Measurements from ENCODE around the gene ANAPC2.
A peak's percentile ranks its signal among the peaks of the same experiment; 100 is the strongest.

Gene ANAPC2, protein sequence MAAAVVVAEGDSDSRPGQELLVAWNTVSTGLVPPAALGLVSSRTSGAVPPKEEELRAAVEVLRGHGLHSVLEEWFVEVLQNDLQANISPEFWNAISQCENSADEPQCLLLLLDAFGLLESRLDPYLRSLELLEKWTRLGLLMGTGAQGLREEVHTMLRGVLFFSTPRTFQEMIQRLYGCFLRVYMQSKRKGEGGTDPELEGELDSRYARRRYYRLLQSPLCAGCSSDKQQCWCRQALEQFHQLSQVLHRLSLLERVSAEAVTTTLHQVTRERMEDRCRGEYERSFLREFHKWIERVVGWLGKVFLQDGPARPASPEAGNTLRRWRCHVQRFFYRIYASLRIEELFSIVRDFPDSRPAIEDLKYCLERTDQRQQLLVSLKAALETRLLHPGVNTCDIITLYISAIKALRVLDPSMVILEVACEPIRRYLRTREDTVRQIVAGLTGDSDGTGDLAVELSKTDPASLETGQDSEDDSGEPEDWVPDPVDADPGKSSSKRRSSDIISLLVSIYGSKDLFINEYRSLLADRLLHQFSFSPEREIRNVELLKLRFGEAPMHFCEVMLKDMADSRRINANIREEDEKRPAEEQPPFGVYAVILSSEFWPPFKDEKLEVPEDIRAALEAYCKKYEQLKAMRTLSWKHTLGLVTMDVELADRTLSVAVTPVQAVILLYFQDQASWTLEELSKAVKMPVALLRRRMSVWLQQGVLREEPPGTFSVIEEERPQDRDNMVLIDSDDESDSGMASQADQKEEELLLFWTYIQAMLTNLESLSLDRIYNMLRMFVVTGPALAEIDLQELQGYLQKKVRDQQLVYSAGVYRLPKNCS

GRCh38 chr9:137188490-137189296, at the start of gene ANAPC2, which contains the start of gene SSNA1:
Gene ANAPC2, minus strand, starts transcription at chr9:137188560. Its CDS starts 28 bp downstream, at chr9:137188532.
Gene SSNA1, plus strand, starts transcription at chr9:137188676. Its CDS starts 51 bp downstream, at chr9:137188727.
- peak; percentile 85 for DNase-seq

DNA sequence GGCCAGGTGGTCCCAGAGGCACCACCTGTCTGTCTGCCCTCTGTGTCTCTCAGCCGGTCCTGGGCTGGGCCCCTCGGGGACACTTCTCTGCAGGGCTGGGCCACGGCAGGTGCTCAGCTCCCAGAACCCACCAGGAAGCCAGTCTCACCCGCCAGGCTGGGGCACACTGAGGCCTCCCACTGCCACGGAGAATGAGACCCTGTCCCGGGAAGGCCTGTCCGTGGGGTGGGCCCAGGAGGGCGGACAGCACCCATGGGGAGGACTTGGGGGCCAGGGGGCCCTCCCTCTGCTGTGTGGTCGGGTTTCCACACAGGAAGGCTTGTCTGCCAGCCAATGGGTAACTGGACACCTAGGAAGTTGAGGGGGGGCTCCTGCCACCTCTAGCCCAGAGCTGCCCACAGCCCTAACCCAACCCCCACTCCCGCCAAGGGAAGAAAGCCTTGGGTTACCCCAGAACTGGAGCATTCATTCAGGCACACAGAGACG, 48.6 kb upstream of the ANAPC2 start:
- no peak for DNase-seq

- peak; percentile 64 for DNase-seq
Observed at GRCh38 chr9:137236238-137236935, 48.0 kb upstream of the ANAPC2 start.

DNA sequence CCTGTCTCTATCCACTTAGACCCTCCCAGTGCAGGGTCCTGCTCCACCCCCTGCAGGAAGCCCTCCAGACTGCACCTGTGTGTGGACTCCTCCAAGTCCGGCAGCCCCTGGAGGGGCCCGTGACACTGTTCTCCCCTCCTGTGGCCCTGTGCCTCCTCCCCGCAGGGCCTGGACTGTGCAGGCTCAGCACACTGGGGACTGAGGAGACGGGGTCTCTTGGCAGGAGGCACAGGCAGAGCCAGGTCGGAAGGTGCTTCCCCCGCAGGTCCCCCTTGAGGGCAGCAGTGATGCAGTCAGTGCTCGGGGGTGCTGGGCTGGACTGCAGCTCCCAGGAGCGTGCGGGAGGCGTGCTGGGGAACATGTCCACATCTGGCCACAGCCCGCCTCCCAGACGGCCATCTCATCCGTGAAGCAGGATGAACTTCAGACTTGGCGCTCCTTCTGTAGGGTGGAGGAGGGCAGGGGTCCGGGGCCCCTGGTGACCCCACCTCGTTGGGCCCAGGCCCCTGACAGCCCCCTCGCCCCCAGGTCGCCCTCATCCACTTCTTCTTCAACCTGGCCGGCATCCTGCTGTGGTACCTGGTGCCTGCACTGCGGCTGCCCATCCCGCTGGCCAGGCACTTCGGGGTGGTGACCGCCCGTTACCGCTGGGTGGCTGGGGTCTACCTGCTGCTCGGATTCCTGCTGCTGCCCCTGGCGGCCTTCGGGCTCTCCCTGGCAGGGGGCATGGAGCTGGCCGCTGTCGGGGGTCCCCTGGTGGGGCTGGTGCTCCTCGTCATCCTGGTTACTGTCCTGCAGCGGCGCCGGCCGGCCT, 47.3 kb upstream of the ANAPC2 start:
- DNase-seq, result no peak

- no peak for DNase-seq
Observed at GRCh38 chr9:137234758-137235423, 46.5 kb upstream of the ANAPC2 start.

GRCh38 chr9:137234055-137234697, 45.8 kb upstream of the ANAPC2 start:
- DNase-seq, result no peak

- no peak for DNase-seq
Observed at GRCh38 chr9:137233143-137233980, 45.0 kb upstream of the ANAPC2 start.

DNA sequence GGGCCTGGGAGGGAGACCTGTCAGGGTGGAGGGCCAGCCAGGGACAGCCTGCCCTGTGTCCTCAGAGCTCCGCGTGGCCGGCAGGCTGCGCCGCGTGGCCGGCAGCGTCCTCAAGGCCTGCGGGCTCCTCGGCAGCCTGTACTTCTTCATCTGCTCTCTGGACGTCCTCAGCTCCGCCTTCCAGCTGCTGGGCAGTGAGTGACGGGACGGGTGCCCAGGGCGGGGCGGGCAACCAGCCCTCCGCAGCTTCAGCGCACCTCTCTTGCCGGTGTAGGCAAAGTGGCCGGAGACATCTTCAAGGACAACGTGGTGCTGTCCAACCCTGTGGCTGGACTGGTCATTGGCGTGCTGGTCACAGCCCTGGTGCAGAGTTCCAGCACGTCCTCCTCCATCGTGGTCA, 44.1 kb upstream of the ANAPC2 start:
- DNase-seq, result no peak

GRCh38 chr9:137232101-137232500, 43.7 kb upstream of the ANAPC2 start:
- DNase-seq, result no peak

GRCh38 chr9:137231372-137232039, 43.1 kb upstream of the ANAPC2 start:
- no peak for DNase-seq

GRCh38 chr9:137230705-137231371, 42.5 kb upstream of the ANAPC2 start, which contains the start of gene SLC34A3:
Gene SLC34A3, plus strand, starts transcription at chr9:137230901. Its CDS starts 802 bp downstream, at chr9:137231703.
- no peak for DNase-seq

DNA sequence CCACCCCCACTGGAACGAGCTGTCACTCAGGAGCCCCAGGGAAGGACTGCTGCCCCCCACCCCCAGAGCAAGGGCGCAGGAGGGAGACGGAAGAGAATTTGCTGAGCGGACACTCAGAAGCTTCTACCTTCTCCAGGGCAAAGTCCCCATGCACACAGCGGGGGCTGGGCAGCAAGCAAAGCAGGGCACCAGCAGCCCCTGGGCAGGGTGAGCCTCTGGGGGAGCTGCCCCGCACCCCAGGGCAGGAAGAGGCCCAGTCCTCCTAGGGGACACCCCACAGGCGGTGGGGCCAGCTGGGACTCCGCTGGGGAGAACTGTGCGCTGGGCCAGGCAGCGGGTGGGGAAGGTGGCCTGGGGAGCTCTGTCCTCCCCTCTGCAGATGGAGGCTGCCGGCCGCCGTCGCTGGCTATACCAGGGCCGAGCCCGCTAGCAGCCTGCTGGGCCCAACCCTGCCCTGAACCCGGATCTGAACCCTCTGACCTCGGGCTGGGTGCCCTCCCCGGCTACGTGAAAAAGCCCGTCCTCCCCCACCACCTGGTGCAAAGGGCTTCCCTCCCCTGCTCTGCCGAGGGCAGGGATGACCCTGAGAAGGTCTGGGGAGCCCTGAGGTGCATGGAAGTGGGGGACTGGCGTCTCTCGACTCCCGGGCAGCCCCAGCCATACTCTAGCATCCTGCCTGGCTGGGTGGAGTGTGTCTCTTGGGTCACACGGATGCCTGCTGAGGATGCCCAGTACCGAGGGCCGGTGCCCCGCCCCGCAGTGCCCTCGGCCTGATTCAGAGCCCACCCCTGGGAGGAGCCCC, 41.7 kb upstream of the ANAPC2 start:
- DNase-seq, result no peak

GRCh38 chr9:137228968-137229896, 40.9 kb upstream of the ANAPC2 start:
- DNase-seq, result no peak

DNA sequence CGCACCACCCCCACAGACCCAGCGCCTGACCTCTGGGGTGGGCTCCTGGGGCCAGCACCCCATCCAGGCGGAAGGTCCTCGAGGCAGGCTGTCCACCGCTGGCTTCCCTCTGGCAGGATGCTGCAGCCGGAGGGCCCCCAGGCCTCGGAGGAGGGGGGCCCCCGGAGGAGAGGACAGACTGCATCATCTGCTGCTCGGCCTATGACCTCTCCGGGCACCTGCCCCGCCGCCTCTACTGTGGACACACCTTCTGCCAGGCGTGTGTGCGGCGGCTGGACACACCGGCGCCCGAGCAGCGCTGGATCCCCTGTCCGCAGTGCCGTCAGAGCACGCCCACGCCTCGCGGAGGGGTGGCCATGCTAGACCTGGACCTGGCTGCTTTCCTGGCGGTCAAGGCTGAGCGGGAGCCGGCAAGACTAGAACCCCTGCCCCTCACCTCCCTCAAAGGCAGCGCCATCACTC, 40.2 kb upstream of the ANAPC2 start:
- no peak for DNase-seq

GRCh38 chr9:137227853-137228505, 39.6 kb upstream of the ANAPC2 start:
- DNase-seq, result no peak

Measured in NCI-H1105 (cell line).